Astrocyte (in vitro differentiated cells and primary cell): ENCODE results near the gene KBTBD12. TPM values are rescaled to one million over a fixed set of nuclear protein-coding genes. Genes with fewer than 3 reads are reported as not detected.

Experiments used
- DNase-seq: peaks from one replicate; pipeline ENCODE4 v3.0.0-alpha.2; 2010; ENCODE audit warnings: low read depth
- FAIRE-seq: peaks from 2 replicates; lab custom pipeline; 2011; peaks lifted over from hg19 to GRCh38; lab: Jason Lieb, UNC
- H2AFZ ChIP-seq: 2 replicates; pipeline ENCODE4 v1.6.0; 2012; ENCODE audit warnings: low read depth, low read length, inconsistent platforms
- H3K27ac ChIP-seq: 2 replicates; pipeline ENCODE4 v1.5.1; 2011; ENCODE audit warnings: low read depth, low read length, inconsistent platforms
- H3K27me3 ChIP-seq: 2 replicates; pipeline ENCODE4 v1.6.0; 2011; ENCODE audit warnings: low read length, inconsistent platforms; ENCODE audit not compliant: insufficient read depth
- H3K36me3 ChIP-seq: 2 replicates; pipeline ENCODE4 v1.5.1; 2011; ENCODE audit warnings: low read length, inconsistent platforms; ENCODE audit not compliant: insufficient read depth
- H3K4me1 ChIP-seq: 2 replicates; pipeline ENCODE4 v1.5.1; 2011; ENCODE audit warnings: low read length, inconsistent platforms; ENCODE audit not compliant: insufficient read depth
- H3K4me2 ChIP-seq: 2 replicates; pipeline ENCODE4 v1.6.0; 2012; ENCODE audit warnings: low read length, inconsistent platforms
- H3K4me3 ChIP-seq: 2 replicates; pipeline ENCODE4 v1.5.1; 2011; ENCODE audit warnings: low read depth, mild to moderate bottlenecking, low read length, inconsistent platforms; ENCODE audit not compliant: insufficient read depth
- H3K79me2 ChIP-seq: 2 replicates; pipeline ENCODE4 v1.6.0; 2012; ENCODE audit warnings: mild to moderate bottlenecking, low read length, inconsistent platforms; ENCODE audit not compliant: insufficient read depth
- H3K9ac ChIP-seq: 2 replicates; pipeline ENCODE4 v1.6.0; 2012; ENCODE audit warnings: mild to moderate bottlenecking, low read length, inconsistent platforms
- H3K9me3 ChIP-seq: 2 replicates; pipeline ENCODE4 v1.5.1; 2012; ENCODE audit warnings: low read depth, mild to moderate bottlenecking, low read length, inconsistent platforms; ENCODE audit not compliant: insufficient read depth
- H4K20me1 ChIP-seq: 2 replicates; pipeline ENCODE4 v1.6.0; 2012; ENCODE audit warnings: low read length, inconsistent platforms; ENCODE audit not compliant: insufficient read depth
- H3K27ac Mint-ChIP-seq: one replicate; pipeline ENCODE4 v1.8.0; 2021; ENCODE audit warnings: mild to moderate bottlenecking, mixed read lengths; ENCODE audit not compliant: unreplicated experiment
- H3K27me3 Mint-ChIP-seq: one replicate; pipeline ENCODE4 v1.8.0; 2021; ENCODE audit warnings: low read depth, mixed read lengths; ENCODE audit not compliant: unreplicated experiment
- H3K36me3 Mint-ChIP-seq: one replicate; pipeline ENCODE4 v1.8.0; 2021; ENCODE audit warnings: low read depth, mixed read lengths; ENCODE audit not compliant: unreplicated experiment
- H3K4me1 Mint-ChIP-seq: one replicate; pipeline ENCODE4 v1.8.0; 2021; ENCODE audit warnings: low read depth, mixed read lengths; ENCODE audit not compliant: unreplicated experiment
- H3K4me3 Mint-ChIP-seq: one replicate; pipeline ENCODE4 v1.8.0; 2021; ENCODE audit warnings: mild to moderate bottlenecking, moderate library complexity, mixed read lengths; ENCODE audit not compliant: unreplicated experiment
- H3K9me3 Mint-ChIP-seq: one replicate; pipeline ENCODE4 v1.8.0; 2021; ENCODE audit warnings: mild to moderate bottlenecking, mixed read lengths; ENCODE audit not compliant: unreplicated experiment
- EZH2 ChIP-seq: IDR thresholded peaks from 2 replicates; pipeline ENCODE4 v1.6.1; 2012; ENCODE audit warnings: mild to moderate bottlenecking, low read length, inconsistent platforms; ENCODE audit not compliant: insufficient read depth
- total RNA-seq: library from RNA; stranded (reverse); gene quantifications from 2 replicates; pipeline ENCODE4 v1.2.1, GENCODE V29; 2021
- TF ChIP-seq, protein P1 (sequence below): IDR thresholded peaks from 2 replicates; pipeline ENCODE4 v1.5.1; 2011; ENCODE audit warnings: low read depth, mild to moderate bottlenecking, inconsistent platforms, low read length, moderate library complexity; ENCODE audit not compliant: insufficient read depth

KBTBD12 gene
- total RNA-seq, 1 donor from 2014 or later = not detected

DNA sequence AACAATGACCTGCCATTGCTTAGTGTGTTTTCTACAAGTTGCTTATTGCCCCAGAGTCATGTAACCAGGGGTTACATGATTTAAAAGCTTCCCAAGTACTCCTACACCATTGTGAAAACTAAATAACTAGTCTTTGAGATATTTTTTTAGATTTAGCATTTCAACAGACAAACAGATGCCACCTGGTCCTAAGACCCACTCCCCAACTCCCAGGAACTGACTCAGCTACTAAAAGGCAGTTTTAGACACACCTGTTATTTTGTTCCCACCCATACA, 28.1 kb upstream of the KBTBD12 start:
- H3K36me3 ChIP-seq = no peaks in the 10 kb centered on the region
- H3K4me1 ChIP-seq = peaks cover 30% of the 10 kb centered on the region
- Mint-ChIP-seq H3K27ac (no peak overlapping the region), H3K9me3 (peaks cover 12% of the 10 kb centered on the region), H3K27me3 (no peaks in the 10 kb centered on the region), H3K4me1 (peaks cover 26% of the 10 kb centered on the region), H3K4me3 (no peak overlapping the region), H3K36me3 (no peaks in the 10 kb centered on the region)
- no peaks in the 10 kb centered on the region for H3K79me2 ChIP-seq
- no peak overlapping the region for H3K4me3 ChIP-seq
- TF ChIP-seq EZH2 = no peak
- TF ChIP-seq, protein P1, sequence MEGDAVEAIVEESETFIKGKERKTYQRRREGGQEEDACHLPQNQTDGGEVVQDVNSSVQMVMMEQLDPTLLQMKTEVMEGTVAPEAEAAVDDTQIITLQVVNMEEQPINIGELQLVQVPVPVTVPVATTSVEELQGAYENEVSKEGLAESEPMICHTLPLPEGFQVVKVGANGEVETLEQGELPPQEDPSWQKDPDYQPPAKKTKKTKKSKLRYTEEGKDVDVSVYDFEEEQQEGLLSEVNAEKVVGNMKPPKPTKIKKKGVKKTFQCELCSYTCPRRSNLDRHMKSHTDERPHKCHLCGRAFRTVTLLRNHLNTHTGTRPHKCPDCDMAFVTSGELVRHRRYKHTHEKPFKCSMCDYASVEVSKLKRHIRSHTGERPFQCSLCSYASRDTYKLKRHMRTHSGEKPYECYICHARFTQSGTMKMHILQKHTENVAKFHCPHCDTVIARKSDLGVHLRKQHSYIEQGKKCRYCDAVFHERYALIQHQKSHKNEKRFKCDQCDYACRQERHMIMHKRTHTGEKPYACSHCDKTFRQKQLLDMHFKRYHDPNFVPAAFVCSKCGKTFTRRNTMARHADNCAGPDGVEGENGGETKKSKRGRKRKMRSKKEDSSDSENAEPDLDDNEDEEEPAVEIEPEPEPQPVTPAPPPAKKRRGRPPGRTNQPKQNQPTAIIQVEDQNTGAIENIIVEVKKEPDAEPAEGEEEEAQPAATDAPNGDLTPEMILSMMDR = no peak
- no peak overlapping the region for H2AFZ ChIP-seq
- peak overlapping the region; percentile 21 for H3K4me2 ChIP-seq
- peaks cover 15% of the 10 kb centered on the region for H3K9me3 ChIP-seq
- no peaks in the 10 kb centered on the region for H3K27me3 ChIP-seq
- FAIRE-seq = no peak
- no peak overlapping the region for H3K9ac ChIP-seq
- no peak overlapping the region for H3K27ac ChIP-seq
- DNase-seq = no peak
- no peaks in the 10 kb centered on the region for H4K20me1 ChIP-seq

GRCh38 chr3:127887321-127887720, 27.7 kb upstream of the KBTBD12 start:
- H3K4me1 Mint-ChIP-seq = peaks cover 24% of the 10 kb centered on the region
- H3K9me3 Mint-ChIP-seq = peaks cover 16% of the 10 kb centered on the region

DNA sequence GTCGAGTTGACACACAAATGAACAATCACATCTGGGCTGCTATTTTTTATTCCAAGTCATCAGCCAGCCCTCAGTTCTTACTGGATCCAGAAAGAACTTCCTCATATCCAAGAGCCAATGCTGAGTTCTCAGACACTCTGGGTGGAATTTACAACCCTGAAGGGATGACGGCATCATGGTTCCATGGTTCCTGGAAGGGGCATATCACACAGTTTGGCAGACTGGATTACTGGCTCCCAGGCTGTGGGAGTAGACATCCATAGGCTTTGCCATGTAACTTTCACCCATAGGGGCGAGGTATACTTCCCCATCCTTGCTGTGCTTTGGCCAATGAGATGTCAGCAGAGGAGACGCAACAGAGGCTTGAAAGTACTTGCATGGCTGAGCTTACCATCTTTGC, 26.9 kb upstream of the KBTBD12 start:
- H4K20me1 ChIP-seq = no peaks in the 10 kb centered on the region
- H3K4me1 ChIP-seq = peaks cover 30% of the 10 kb centered on the region
- FAIRE-seq = no peak
- H3K27ac ChIP-seq = no peak overlapping the region
- H3K4me3 Mint-ChIP-seq = no peak overlapping the region
- no peak for DNase-seq
- H3K79me2 ChIP-seq = no peaks in the 10 kb centered on the region
- H3K36me3 Mint-ChIP-seq = peaks cover 2% of the 10 kb centered on the region
- no peak overlapping the region for H3K4me3 ChIP-seq
- no peaks in the 10 kb centered on the region for H3K27me3 Mint-ChIP-seq
- peaks cover 22% of the 10 kb centered on the region for H3K4me1 Mint-ChIP-seq
- H3K36me3 ChIP-seq = no peaks in the 10 kb centered on the region
- H3K9me3 Mint-ChIP-seq = peaks cover 16% of the 10 kb centered on the region
- H2AFZ ChIP-seq = no peak overlapping the region
- no peaks in the 10 kb centered on the region for H3K27me3 ChIP-seq
- H3K9me3 ChIP-seq = peaks cover 15% of the 10 kb centered on the region
- H3K9ac ChIP-seq = no peak overlapping the region
- no peak for TF ChIP-seq EZH2
- TF ChIP-seq, protein P1 = no peak
- no peak overlapping the region for H3K4me2 ChIP-seq
- no peak overlapping the region for H3K27ac Mint-ChIP-seq

More at GRCh38 chr3:127887321-127887720, 27.7 kb upstream of the KBTBD12 start:
- peaks cover under 1% of the 10 kb centered on the region for H3K36me3 Mint-ChIP-seq
- H3K4me2 ChIP-seq = peak overlapping the region; percentile 21
- no peaks in the 10 kb centered on the region for H3K36me3 ChIP-seq
- FAIRE-seq = no peak
- H3K79me2 ChIP-seq = no peaks in the 10 kb centered on the region
- no peak overlapping the region for H2AFZ ChIP-seq
- no peaks in the 10 kb centered on the region for H3K27me3 Mint-ChIP-seq
- H3K9ac ChIP-seq = no peak overlapping the region
- no peak overlapping the region for H3K4me3 Mint-ChIP-seq
- H3K27me3 ChIP-seq = no peaks in the 10 kb centered on the region
- H3K27ac Mint-ChIP-seq = peak overlapping the region; percentile 88
- peaks cover 15% of the 10 kb centered on the region for H3K9me3 ChIP-seq
- peaks cover 30% of the 10 kb centered on the region for H3K4me1 ChIP-seq
- TF ChIP-seq EZH2 = no peak
- TF ChIP-seq, protein P1 = no peak
- peak; percentile 39 for DNase-seq
- no peaks in the 10 kb centered on the region for H4K20me1 ChIP-seq
- no peak overlapping the region for H3K4me3 ChIP-seq
- no peak overlapping the region for H3K27ac ChIP-seq
